ENCODE measurements around the gene LTO1. TPM values are rescaled to one million over a fixed set of nuclear protein-coding genes. Genes with fewer than 3 reads are reported as not detected.
A peak's percentile ranks its signal among the peaks of the same experiment; 100 is the strongest.

Gene LTO1
- total and polyA plus RNA-seq, 2 of the 13 experiments (the other 11 are each of a cell fraction or from before 2014, with no cell fraction given), result 11.8 to 15.0 TPM

- 0 out of 2 replicates have a peak, but pooled peaks have one; percentile 43 for TF ChIP-seq RCOR2 (CRISPR knock-in tag; IDR thresholded peaks at IDR 0.05)
- no peak for TF ChIP-seq ZNF766 (CRISPR knock-in tag; IDR thresholded peaks at IDR 0.05; ENCODE audit: borderline replicate concordance)
- TF ChIP-seq ZFY (CRISPR knock-in tag; IDR thresholded peaks at IDR 0.05), result peak; percentile 55
- TF ChIP-seq, protein P1, sequence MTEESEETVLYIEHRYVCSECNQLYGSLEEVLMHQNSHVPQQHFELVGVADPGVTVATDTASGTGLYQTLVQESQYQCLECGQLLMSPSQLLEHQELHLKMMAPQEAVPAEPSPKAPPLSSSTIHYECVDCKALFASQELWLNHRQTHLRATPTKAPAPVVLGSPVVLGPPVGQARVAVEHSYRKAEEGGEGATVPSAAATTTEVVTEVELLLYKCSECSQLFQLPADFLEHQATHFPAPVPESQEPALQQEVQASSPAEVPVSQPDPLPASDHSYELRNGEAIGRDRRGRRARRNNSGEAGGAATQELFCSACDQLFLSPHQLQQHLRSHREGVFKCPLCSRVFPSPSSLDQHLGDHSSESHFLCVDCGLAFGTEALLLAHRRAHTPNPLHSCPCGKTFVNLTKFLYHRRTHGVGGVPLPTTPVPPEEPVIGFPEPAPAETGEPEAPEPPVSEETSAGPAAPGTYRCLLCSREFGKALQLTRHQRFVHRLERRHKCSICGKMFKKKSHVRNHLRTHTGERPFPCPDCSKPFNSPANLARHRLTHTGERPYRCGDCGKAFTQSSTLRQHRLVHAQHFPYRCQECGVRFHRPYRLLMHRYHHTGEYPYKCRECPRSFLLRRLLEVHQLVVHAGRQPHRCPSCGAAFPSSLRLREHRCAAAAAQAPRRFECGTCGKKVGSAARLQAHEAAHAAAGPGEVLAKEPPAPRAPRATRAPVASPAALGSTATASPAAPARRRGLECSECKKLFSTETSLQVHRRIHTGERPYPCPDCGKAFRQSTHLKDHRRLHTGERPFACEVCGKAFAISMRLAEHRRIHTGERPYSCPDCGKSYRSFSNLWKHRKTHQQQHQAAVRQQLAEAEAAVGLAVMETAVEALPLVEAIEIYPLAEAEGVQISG (CRISPR knock-in tag; IDR thresholded peaks at IDR 0.05), result peak; percentile 60; the same call in 1 of the 2 replicates
- peak; percentile 88 for TF ChIP-seq ZMYM3 (CRISPR knock-in tag; IDR thresholded peaks at IDR 0.05)
- no peak for TF ChIP-seq SMYD3 (CRISPR knock-in tag; IDR thresholded peaks at IDR 0.05)
- peak; percentile 65 for TF ChIP-seq GATAD2A (CRISPR knock-in tag; IDR thresholded peaks at IDR 0.05)
- no peak for TF ChIP-seq SRY (CRISPR knock-in tag; IDR thresholded peaks at IDR 0.05)
- peak; percentile 44; the same call in 1 of the 2 replicates for TF ChIP-seq NCOA2 (CRISPR knock-in tag; IDR thresholded peaks at IDR 0.05)
- 0 out of 2 replicates have a peak, but pooled peaks have one; percentile 35 for TF ChIP-seq PHF8 (CRISPR knock-in tag; IDR thresholded peaks at IDR 0.05)
- TF ChIP-seq ZKSCAN8 (CRISPR knock-in tag; IDR thresholded peaks at IDR 0.05; ENCODE audit: borderline replicate concordance), result no peak
- no peak for TF ChIP-seq ZNF354B (CRISPR knock-in tag; IDR thresholded peaks at IDR 0.05)
- peak; percentile 79; the same call in 1 of the 2 replicates for TF ChIP-seq DZIP1 (CRISPR knock-in tag; IDR thresholded peaks at IDR 0.05)
- peak; percentile 22; the same call in 1 of the 2 replicates for TF ChIP-seq TGIF2 (CRISPR knock-in tag; IDR thresholded peaks at IDR 0.05)
- TF ChIP-seq ZNF687 (CRISPR knock-in tag; IDR thresholded peaks at IDR 0.05), result peak; percentile 88
- TF ChIP-seq ATF7 (IDR thresholded peaks at IDR 0.05), result no peak
- peak; percentile 52; the same call in 1 of the 2 replicates for TF ChIP-seq ATF7 (CRISPR knock-in tag; IDR thresholded peaks at IDR 0.05)
- TF ChIP-seq ZMYM4 (CRISPR knock-in tag; IDR thresholded peaks at IDR 0.05), result peak; percentile 67
- TF ChIP-seq HDAC2 (CRISPR knock-in tag; IDR thresholded peaks at IDR 0.05), result peak; percentile 73
- 0 out of 2 replicates have a peak, but pooled peaks have one; percentile 58 for TF ChIP-seq THAP7 (CRISPR knock-in tag; IDR thresholded peaks at IDR 0.05)
Measured at GRCh38 chr11:69705901-69706787, 31.0 kb upstream of the LTO1 start (continued).

Data from HepG2 (cell line).